Neural crest cell (in vitro differentiated cells): ENCODE measurements around the gene SRPK2. TPM values are rescaled to one million over a fixed set of nuclear protein-coding genes. Genes with fewer than 3 reads are reported as not detected.
A peak's percentile ranks its signal among the peaks of the same experiment; 100 is the strongest.

Experiments used
- DNase-seq: peaks from one replicate; pipeline ENCODE4 v3.0.0; 2021; ENCODE audit warnings: low read depth, mixed read lengths, low spot score
- H3K27ac Mint-ChIP-seq: one replicate; pipeline ENCODE4 v1.8.0; 2021; ENCODE audit warnings: mild to moderate bottlenecking, mixed read lengths; ENCODE audit not compliant: unreplicated experiment
- H3K27me3 Mint-ChIP-seq: 2 replicates; pipeline ENCODE4 v1.8.0; 2021; ENCODE audit warnings: low read depth, mild to moderate bottlenecking, mixed read lengths
- H3K36me3 Mint-ChIP-seq: 2 replicates; pipeline ENCODE4 v1.8.0; 2021; ENCODE audit warnings: low read depth, mild to moderate bottlenecking, mixed read lengths
- H3K4me1 Mint-ChIP-seq: 2 replicates; pipeline ENCODE4 v1.8.0; 2021; ENCODE audit warnings: mixed read lengths
- H3K4me3 Mint-ChIP-seq: one replicate; pipeline ENCODE4 v1.8.0; 2021; ENCODE audit warnings: mild to moderate bottlenecking, mixed read lengths
- H3K9me3 Mint-ChIP-seq: 2 replicates; pipeline ENCODE4 v1.8.0; 2021; ENCODE audit warnings: mixed read lengths
- CTCF ChIP-seq: fragments of 200-600 bp; sonication (generic); conservative IDR thresholded peaks from 2 replicates; pipeline ENCODE4 v1.5.0; 2021; ENCODE audit warnings: antibody characterized with exemption, mild to moderate bottlenecking
- total RNA-seq: library from RNA; stranded (reverse); gene quantifications from 2 replicates; pipeline ENCODE4 v1.2.1, GENCODE V29; 2021

SRPK2 gene
- total RNA-seq, 1 donor from 2014 or later: 44.6 TPM

- Mint-ChIP-seq H3K27me3 (peaks cover 2% of the 10 kb centered on the region), H3K36me3 (peaks cover 7% of the 10 kb centered on the region), H3K4me3 (peak overlapping the region; percentile 94), H3K27ac (peak overlapping the region; percentile 93), H3K9me3 (no peaks in the 10 kb centered on the region), H3K4me1 (peaks cover 16% of the 10 kb centered on the region)
- DNase-seq: no peak
- TF ChIP-seq CTCF: no peak
Observed at GRCh38 chr7:105389088-105389650, 448 bp upstream of the SRPK2 start.

- TF ChIP-seq CTCF: peak; percentile 31
- DNase-seq: peak; percentile 52
- peaks cover 2% of the 10 kb centered on the region for H3K27me3 Mint-ChIP-seq
- H3K4me1 Mint-ChIP-seq: peaks cover 16% of the 10 kb centered on the region
- peaks cover 7% of the 10 kb centered on the region for H3K36me3 Mint-ChIP-seq
- H3K27ac Mint-ChIP-seq: peak overlapping the region; percentile 8
- H3K4me3 Mint-ChIP-seq: peak overlapping the region; percentile 94
- H3K9me3 Mint-ChIP-seq: no peaks in the 10 kb centered on the region
Observed at GRCh38 chr7:105387508-105388355, 989 bp downstream of the SRPK2 start.

DNA sequence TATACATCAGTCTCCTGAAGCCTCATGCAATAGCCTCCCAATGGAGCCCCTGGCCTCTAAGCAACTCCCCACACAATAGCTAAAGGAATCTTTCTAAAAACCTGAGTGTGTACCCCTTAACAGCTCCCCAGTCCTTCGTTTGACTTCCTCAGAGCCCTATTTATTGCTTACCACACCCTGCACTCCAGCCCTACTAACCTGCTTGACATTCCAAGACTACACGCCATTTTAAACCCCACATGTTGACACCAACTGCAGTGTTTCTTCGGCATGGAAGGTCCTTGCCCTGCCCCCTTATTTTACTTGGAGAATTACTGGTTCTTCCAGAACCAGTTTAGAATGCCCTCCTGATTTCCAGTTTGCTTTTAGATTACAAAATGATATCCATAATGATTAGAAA lies 10.8 kb downstream of the SRPK2 start:
- no peak for DNase-seq
- Mint-ChIP-seq H3K27ac (peak overlapping the region; percentile 86), H3K36me3 (peaks cover 2% of the 10 kb centered on the region), H3K4me1 (peaks cover 4% of the 10 kb centered on the region), H3K4me3 (no peak overlapping the region), H3K27me3 (no peaks in the 10 kb centered on the region), H3K9me3 (no peaks in the 10 kb centered on the region)
- no peak for TF ChIP-seq CTCF

DNA sequence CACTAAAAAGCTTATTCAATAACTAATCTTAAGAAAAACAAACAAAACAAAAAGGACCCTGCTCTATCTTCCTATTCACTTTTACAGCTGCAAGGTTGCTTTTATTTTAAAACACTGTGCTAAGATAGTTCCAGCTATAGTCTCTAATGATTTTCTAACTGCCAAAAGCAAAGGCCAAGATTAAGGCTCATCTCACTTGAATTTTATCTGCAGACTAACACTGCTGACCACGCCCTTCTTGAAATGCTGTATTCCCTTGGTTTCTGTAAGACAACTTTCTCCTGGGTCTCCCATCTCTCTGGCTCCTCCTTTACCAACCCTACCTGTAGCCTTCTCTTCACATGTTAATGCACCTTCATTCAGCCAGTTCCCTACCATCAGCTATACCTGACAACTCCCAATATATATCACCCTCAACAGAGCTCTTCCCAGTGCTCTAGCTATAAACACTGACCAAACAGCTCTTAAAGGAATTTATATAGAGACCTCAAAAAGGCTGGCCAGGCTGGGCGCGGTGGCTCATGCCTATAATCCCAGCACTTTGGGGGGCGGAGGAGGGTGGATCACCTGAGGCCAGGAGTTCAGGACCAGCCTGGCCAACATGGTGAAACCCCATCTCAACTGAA lies 11.7 kb downstream of the SRPK2 start:
- H3K36me3 Mint-ChIP-seq: peaks cover 2% of the 10 kb centered on the region
- no peak for TF ChIP-seq CTCF
- no peak overlapping the region for H3K4me3 Mint-ChIP-seq
- H3K9me3 Mint-ChIP-seq: no peaks in the 10 kb centered on the region
- DNase-seq: no peak
- H3K27me3 Mint-ChIP-seq: no peaks in the 10 kb centered on the region
- no peak overlapping the region for H3K27ac Mint-ChIP-seq
- peaks cover 4% of the 10 kb centered on the region for H3K4me1 Mint-ChIP-seq

DNA sequence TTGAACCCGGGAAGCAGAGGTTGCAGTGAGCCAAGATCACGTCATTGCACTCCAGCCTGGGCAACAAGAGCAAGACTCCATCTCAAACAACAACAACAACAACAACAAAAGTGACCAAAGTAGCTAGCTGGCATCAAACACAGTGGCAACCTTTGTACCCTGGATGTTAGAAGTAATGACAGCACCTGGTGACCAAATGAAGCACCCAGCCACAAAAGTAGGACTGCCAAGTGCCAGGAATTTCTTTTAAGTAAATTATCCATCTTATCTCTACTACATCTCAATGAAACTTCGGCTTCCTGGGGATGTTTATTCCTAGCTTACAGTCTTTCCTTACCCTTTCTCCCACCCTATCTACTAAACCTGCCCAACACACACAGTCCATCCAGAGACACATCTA lies 18.8 kb downstream of the SRPK2 start:
- H3K27me3 Mint-ChIP-seq: no peaks in the 10 kb centered on the region
- no peaks in the 10 kb centered on the region for H3K4me1 Mint-ChIP-seq
- DNase-seq: no peak
- TF ChIP-seq CTCF: no peak
- no peak overlapping the region for H3K27ac Mint-ChIP-seq
- no peaks in the 10 kb centered on the region for H3K9me3 Mint-ChIP-seq
- H3K36me3 Mint-ChIP-seq: peaks cover 4% of the 10 kb centered on the region
- H3K4me3 Mint-ChIP-seq: no peak overlapping the region
